Measurements from ENCODE around the gene CDH2.

Gene CDH2
- total RNA-seq, result 0 to 1.7 reads per million in 2 donors

GRCh38 chr18:28176948-28177827 lies at the start of gene CDH2:
CDH2 (minus strand) TSS chr18:28177130; CDS start chr18:28177022, 108 bp downstream.
- no peak for DNase-seq

GRCh38 chr18:28212060-28212459 lies 35.1 kb upstream of the CDH2 start:
- DNase-seq, result no peak

- DNase-seq, result no peak
Observed at GRCh38 chr18:28208712-28209265, 31.9 kb upstream of the CDH2 start.

DNA sequence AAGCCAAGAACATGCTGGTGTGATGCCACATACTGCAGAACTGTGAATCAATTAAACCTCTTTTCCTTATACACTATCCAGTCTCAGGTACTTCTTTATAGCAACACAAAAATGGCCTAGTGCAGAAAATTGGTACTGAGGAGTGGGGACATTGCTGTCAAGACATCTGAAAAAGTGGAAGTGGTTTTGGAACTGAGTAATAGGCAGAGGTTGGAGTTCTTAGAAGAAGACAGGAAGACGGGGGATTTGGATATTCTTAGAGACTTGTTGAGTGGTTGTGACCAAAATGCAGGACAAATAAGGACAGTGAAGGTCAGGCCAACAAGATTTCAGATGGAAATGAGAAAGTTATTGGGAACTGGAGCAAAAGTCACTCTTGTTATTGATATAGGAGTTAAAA lies 31.3 kb upstream of the CDH2 start:
- no peak for DNase-seq

DNA sequence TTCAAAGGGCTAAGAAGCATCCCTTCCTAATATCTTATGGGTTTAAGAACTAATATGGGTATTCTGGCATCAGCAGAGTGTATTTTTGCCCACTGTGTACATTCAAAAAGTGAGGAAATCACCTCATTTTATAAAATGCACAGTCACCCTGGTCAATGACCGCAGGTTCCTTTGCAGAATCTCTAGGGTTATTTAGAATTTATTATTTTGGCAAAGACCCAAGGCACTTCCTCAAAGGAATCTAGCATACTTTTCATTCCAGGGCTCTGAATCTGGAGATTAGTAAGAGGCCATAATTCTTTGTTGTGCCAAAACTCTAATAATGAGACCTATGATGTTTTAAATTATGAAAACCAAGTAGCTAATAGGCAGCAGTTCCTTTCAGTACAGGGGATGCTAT lies 27.2 kb upstream of the CDH2 start:
- no peak for DNase-seq

DNA sequence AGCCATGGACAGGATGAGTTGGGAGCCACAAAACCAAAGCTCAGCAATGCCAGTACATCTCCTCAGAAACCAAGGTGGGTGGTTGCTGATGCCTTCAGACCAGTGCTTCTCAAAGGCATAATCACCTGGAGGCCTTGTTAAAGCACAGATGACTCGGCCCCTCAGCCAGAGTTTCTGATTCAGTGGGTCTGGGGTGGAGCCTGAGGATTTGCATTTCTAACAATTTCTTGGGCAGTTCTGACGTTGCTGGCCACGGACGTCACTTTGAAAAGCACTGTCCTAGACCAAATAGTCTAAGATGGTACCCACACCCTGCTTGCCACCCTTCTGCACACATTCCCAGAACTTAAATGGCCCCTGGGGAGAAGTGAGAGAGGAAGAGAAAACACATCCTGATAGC lies 24.1 kb upstream of the CDH2 start:
- DNase-seq, result no peak

DNA sequence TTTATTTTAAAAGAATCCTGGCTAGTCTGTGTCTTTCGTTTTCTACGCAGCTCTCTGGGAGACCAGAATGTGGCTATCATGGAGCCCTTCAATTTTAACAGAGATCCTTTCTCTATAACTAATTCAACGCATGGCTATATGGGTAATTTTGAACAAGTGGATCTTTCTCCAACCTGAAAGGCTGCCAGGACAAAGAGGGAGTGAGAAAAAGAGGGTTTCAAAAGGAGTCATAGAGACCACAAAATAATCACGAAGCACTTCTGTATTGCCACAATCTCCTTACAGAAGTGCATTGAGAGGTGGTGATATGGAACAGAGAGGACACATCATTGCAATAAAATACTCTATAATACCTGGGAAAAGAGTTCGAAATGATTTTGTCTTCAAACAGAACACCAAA lies 21.7 kb upstream of the CDH2 start:
- DNase-seq, result no peak

DNA sequence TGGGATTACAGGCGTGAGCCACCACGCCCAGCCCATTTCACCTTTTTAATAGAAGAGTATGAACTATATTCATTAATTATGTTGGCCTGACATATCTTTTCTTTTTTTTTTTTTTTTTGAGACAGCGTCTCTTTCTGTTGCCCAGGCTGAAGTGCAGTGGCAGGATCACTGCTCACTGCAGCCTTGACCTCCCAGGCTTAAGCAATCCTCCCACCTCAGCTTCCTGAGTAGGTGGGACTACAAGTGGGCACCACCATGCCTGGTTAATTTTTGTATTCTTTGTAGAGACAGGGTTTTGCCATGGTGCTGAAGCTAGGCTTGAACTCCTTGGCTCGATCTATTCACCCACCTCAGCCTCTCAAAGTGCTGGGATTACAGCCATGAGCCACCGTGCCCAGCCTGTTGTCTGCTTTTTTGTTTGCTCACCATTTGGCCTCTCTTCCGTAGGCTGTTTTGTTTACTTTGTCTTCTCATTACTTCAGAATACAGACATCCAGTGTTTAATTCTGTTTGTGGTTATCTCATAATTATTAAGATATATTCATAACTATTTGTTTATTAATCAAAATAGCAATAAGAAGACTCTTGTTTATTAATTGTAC lies 16.3 kb upstream of the CDH2 start:
- no peak for DNase-seq

DNA sequence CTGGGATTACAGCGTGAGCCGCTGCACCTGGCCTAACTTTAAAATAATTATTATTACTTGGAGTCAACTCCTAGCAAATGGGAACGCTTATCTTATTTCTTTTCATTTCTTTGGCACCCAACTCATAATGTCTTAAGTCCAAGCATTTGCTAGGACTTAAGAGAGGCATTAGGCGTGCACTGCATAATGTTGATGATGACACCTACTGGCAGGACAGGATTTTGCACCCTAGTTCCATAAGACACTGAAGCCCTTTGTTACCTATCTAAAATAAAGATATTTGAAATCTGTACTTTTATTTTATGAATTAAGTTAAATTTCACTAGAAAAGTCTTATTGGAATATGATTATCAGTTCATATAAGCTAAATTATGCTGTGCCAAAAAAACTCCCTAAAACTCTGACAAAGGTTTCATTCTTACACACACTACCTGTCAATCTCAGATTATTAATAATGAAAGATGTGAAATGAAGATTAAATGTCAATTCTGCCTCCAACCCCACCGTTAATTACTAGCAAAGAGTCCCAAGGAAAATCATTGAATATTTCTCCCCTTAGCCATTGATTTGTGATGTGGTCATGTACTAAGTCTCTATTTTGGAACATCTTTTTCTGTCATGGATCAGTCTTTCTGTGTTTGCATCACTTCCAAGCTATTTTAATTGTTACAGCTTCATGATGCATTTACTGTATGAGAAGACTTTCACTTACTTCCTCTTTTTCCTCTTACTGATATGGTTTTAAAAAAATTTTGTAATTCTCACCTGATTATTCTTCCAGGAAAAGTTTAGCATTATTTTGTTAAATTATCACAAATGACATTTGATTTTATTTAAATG lies 12.7 kb upstream of the CDH2 start:
- DNase-seq, result no peak

DNA sequence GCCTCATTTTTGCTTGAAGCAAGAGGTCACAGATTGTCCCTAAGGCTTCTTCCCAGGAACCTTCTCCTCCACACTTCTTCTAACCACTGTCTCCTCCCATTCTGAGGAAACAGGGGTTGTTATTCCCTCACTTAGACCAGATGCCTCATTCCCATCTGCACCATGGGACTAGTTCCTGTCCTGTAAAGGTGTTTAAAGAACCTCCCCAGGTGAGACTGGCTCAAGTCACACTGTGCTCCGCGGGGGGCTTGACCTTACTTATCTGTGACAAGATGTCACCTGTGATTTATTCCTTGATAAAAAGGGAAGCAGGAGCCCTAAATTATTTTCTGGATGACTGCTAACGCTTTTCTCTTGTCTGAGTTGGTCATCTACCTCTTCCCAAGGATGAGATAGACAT lies 8.2 kb upstream of the CDH2 start:
- no peak for DNase-seq

DNA sequence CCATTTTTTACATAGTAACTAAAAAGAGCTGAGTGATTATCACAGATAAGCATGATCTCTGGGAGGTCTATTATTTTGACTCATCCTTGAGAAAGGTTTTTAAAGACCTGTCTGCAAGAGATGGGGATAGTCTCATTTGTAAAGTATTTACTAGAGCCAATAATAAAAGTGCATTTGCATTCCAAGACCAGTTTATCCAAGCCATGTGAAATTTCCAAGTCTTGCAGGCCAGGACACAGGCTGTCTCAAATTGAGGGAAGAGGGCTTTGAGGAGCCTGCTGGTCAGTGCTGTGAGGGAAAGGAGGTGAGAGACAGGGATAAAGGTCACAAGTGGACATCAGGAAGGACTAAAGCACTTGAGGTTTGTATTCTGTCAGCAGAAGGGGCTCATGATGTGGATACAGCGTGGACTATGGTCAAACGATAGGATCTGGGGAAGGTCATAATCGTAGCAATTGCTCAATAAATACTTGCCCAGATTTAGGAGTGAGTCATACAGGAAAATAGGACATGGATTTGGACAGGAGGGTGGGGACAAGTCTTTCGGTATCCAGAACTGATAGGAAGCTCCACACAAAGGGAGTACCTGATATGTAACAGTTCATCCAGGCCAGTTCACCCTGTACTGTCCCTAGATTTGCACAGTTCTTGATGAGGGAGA lies 6.6 kb upstream of the CDH2 start:
- DNase-seq, result no peak

DNA sequence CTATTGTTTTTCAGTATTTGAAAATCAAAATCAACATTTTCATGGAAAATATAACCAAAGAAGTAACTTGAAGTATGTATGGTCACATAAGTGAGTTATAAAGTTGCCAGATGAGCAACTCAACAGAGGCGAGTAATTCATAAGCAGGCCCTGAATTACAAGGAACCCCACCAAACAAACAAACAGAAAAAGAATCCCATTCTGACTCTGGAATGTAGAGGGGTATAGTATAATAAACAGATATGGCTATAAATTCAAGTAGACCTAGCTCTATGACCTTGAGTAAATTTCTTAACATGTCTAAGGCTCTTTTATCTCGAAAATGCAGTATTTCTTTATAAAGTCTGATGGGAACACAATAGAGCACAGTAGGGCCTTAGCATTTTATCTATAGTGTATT lies 4.7 kb upstream of the CDH2 start:
- DNase-seq, result no peak

DNA sequence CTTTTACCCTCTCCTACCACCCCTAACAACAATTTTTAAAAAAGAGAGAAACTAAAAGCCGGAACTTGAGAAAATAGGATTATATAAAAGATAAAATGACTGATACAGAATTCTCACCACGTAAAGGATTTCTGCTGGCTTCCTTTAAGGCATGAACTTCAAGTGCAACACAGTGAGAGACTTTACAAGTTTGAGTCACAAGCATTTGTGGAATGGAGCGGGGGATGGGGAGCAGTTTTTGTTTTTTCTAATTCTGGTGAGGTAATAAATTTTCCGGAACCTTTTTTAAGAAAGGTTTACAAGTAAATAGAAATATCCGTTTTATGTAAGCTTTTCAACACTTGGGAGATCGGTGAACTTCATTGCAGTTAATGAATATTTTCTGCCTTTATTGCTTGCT lies 1.8 kb upstream of the CDH2 start:
- no peak for DNase-seq

DNA sequence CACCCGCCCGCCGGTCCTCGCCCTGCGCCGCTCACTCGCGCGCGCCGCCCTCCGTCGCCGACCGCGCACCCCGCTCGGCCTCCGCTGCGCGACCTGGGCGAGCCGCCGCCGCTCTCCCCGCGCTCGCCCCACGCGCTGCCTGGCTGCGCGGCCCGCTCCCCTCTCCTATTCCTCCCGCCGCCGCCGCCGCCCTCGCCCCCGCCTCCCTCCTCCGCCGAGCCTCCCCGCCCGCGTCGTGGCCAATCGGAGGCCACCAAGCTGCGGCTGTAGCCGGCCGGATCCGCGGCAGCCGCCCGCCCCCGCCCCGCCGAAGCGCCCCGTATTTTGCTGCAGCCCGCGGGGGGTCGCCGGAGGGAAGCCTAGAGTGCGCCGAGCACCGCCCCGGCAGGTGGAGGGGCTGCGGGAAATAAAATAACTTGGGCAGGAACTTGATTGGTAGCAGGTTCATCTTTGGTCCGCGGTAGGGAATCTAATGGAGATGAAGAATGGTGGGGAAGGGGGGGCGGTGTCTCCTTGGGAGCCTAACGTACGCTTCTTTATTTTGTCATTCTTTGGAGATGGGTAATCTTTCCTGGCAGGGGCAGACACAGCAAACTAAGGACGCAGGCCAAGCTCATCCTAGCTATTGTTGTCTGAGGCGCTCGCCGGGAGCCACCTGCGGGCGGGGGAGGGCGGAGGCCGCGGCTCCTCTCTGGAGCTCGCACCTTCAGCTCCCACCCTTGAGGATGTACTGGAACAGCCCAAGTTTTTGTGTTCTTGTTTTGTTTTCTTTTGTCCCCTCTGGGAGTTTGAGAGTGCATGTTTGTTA lies 1.1 kb upstream of the CDH2 start:
- no peak for DNase-seq

GRCh38 chr18:28176698-28176947 lies 307 bp downstream of the CDH2 start:
- no peak for DNase-seq

DNA sequence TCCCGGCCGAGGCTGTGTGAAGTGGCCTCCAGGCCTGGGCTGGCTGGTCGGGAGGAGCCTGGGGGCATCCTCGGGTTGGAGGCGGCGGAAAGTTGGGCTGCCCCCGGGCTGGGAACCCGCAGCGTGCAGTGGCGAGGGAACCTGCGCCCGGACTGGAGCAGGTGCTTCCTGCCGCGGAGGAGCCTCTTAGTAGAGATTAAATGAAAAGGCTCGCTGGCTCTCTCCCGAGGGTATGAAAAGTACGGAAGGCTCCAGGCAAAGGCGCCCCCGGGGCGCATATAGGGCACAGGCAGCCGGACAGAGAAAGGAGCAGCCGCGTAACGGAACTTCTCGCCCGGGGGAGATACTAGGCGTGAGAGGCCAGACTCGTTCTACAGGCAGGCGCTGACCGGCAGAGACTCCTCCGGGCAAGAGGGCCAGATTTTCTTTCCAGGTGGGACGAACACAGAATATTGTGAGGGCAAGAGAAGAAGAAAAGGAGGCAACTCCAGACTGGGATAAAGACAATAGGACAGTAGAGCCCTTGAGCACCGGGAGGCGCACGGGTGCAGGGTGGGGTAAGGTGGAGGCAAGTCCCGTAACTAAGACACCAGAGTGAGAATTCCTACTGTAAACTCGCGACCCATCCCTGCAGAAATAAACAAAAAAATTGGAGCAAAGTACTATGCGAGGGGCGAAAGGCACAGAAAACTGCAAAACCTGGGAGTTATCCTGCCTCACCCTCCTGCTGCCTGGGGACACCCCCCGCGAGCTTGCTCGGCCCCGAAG lies 816 bp downstream of the CDH2 start:
- DNase-seq, result no peak

GRCh38 chr18:28175150-28175929 lies 1.6 kb downstream of the CDH2 start:
- no peak for DNase-seq

GRCh38 chr18:28174181-28174905 lies 2.6 kb downstream of the CDH2 start:
- no peak for DNase-seq

DNA sequence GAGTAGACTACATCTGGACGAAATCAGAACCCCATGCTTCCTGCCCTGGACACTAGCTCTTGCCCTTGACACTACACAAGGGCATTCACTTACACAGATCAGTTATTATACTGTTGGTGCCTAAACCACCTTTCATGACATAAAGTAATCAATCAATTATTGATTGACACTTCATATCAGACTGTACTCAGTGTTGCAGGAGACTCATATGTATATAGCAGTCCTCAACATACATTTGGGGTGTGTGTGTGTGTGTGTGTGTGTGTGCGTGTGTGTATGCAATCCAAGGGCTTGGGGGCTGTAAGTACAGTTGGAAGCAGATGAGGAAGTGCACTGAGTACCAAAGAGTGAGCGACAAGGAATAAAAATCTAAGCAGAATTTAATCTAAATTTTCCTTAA lies 5.1 kb downstream of the CDH2 start:
- no peak for DNase-seq

GRCh38 chr18:28168725-28169124 lies 8.2 kb downstream of the CDH2 start:
- no peak for DNase-seq
